Inflammatory macrophage (primary cell): ENCODE results near the gene TMEM52.

ENCODE experiments used
- DNase-seq, 2 donors: peaks; one replicate each; pipeline ENCODE4 v3.0.0-alpha.2; 2020 to 2022
- total RNA-seq, 18 experiments: gene quantifications; one replicate each; lab custom pipeline; 2026; ENCODE audit warnings: mixed read lengths in 6 of 18, inconsistent platforms in 2 of 18; lab: John Stamatoyannopoulos, UW

Gene TMEM52
- 0.09 to 1.5 (median 0.73) reads per million in 18 experiments for total RNA-seq

- no peak for DNase-seq
Observed at GRCh38 chr1:1918901-1919303, at the start of gene TMEM52. TSS of gene TMEM52 (minus strand) at chr1:1919279. CDS start at chr1:1919265, 14 bp downstream.

- DNase-seq, result no peak
Observed at GRCh38 chr1:1967879-1968278, 48.8 kb upstream of the TMEM52 start.

GRCh38 chr1:1967151-1967550, 48.1 kb upstream of the TMEM52 start:
- DNase-seq, result no peak

GRCh38 chr1:1966071-1966740, 47.1 kb upstream of the TMEM52 start:
- peak; percentile 2 to 28 for DNase-seq

- DNase-seq, result no peak
Observed at GRCh38 chr1:1965546-1965945, 46.5 kb upstream of the TMEM52 start.

- DNase-seq, result no peak
Observed at GRCh38 chr1:1964811-1965210, 45.7 kb upstream of the TMEM52 start.

GRCh38 chr1:1963570-1963969, 44.5 kb upstream of the TMEM52 start:
- DNase-seq, result no peak

- no peak for DNase-seq
Observed at GRCh38 chr1:1962752-1963151, 43.7 kb upstream of the TMEM52 start.

- no peak for DNase-seq
Observed at GRCh38 chr1:1960480-1961196, 41.6 kb upstream of the TMEM52 start.

GRCh38 chr1:1959840-1960479, 40.9 kb upstream of the TMEM52 start:
- peak; percentile 66 for DNase-seq

- no peak for DNase-seq
Observed at GRCh38 chr1:1959459-1959839, 40.4 kb upstream of the TMEM52 start.

GRCh38 chr1:1958071-1958541, 39.0 kb upstream of the TMEM52 start:
- DNase-seq, result no peak

- DNase-seq, result no peak
Observed at GRCh38 chr1:1957533-1957961, 38.5 kb upstream of the TMEM52 start.

- DNase-seq, result no peak
Observed at GRCh38 chr1:1956586-1957532, 37.8 kb upstream of the TMEM52 start.

GRCh38 chr1:1956101-1956500, 37.0 kb upstream of the TMEM52 start:
- DNase-seq, result no peak

- DNase-seq, result no peak
Observed at GRCh38 chr1:1955621-1956094, 36.6 kb upstream of the TMEM52 start.

GRCh38 chr1:1954831-1955441, 35.9 kb upstream of the TMEM52 start:
- no peak for DNase-seq

- no peak for DNase-seq
Observed at GRCh38 chr1:1954015-1954414, 34.9 kb upstream of the TMEM52 start.

- DNase-seq, result no peak
Observed at GRCh38 chr1:1950940-1951339, 31.9 kb upstream of the TMEM52 start.

- no peak for DNase-seq
Observed at GRCh38 chr1:1948783-1949182, 29.7 kb upstream of the TMEM52 start.

GRCh38 chr1:1947493-1947892, 28.4 kb upstream of the TMEM52 start:
- no peak for DNase-seq

- no peak for DNase-seq
Observed at GRCh38 chr1:1946540-1946939, 27.5 kb upstream of the TMEM52 start.
